ENCODE data around the gene TTC16. TPM values are rescaled to one million over a fixed set of nuclear protein-coding genes. Genes with fewer than 3 reads are reported as not detected.

The TTC16 gene
- total and polyA plus RNA-seq, 2 donors (not counting 1 experiment from before 2014, with no cell fraction given) = under 0.01 TPM; not detected in 1

GRCh38 chr9:127673234-127673633 is 42.6 kb upstream of the TTC16 start:
- no peaks in the 10 kb centered on the region for H4K20me1 ChIP-seq (ENCODE audit: control insufficient read depth, extremely low read depth, insufficient read depth, low read length)
- H3K4me2 ChIP-seq (ENCODE audit: extremely low read depth, insufficient read depth, low read length) = no peak overlapping the region
- H3K27me3 ChIP-seq (ENCODE audit: control insufficient read depth, insufficient read depth, low read length) = no peaks in the 10 kb centered on the region
- peaks cover 14% of the 10 kb centered on the region for H3K36me3 ChIP-seq (ENCODE audit: control insufficient read depth, insufficient read depth, low read length)
- H3K27ac ChIP-seq (ENCODE audit: insufficient read depth, low read length) = no peak overlapping the region
- H3K79me2 ChIP-seq (ENCODE audit: control insufficient read depth, insufficient read depth, low read length) = no peaks in the 10 kb centered on the region
- no peaks in the 10 kb centered on the region for H3K9me3 ChIP-seq (ENCODE audit: control insufficient read depth, insufficient read depth, low read depth, low read length)
- no peak for DNase-seq (ENCODE audit: low read depth in 2 of 2)
- no peak overlapping the region for H2AFZ ChIP-seq (ENCODE audit: low read length)
- no peak overlapping the region for H3K9ac ChIP-seq (ENCODE audit: insufficient read depth, low read length)
- no peak overlapping the region for H3K4me3 ChIP-seq (replicated peaks in 1 of 4; ENCODE audit: control extremely low read depth in 1 of 4, insufficient read depth in 1 of 4, low read depth in 3 of 4, low read length in 4 of 4)
- no peaks in the 10 kb centered on the region for H3K4me1 ChIP-seq (ENCODE audit: control insufficient read depth, extremely low read depth, insufficient read depth, low read length)
- no peak for TF ChIP-seq CTCF (conservative IDR thresholded peaks at IDR 0.05 in 1 of 2, IDR thresholded peaks at IDR 0.05 in 1 of 2; ENCODE audit: low read depth in 1 of 2, low read length in 2 of 2)
- TF ChIP-seq EZH2 (IDR thresholded peaks at IDR 0.05; ENCODE audit: low read length, missing control alignments) = no peak

GRCh38 chr9:127676638-127677037 is 39.2 kb upstream of the TTC16 start:
- H3K27ac ChIP-seq (ENCODE audit: insufficient read depth, low read length) = no peak overlapping the region
- no peaks in the 10 kb centered on the region for H3K4me1 ChIP-seq (ENCODE audit: control insufficient read depth, extremely low read depth, insufficient read depth, low read length)
- H3K36me3 ChIP-seq (ENCODE audit: control insufficient read depth, insufficient read depth, low read length) = peaks cover 25% of the 10 kb centered on the region
- no peaks in the 10 kb centered on the region for H3K27me3 ChIP-seq (ENCODE audit: control insufficient read depth, insufficient read depth, low read length)
- no peak overlapping the region for H3K4me3 ChIP-seq (replicated peaks in 1 of 4; ENCODE audit: control extremely low read depth in 1 of 4, insufficient read depth in 1 of 4, low read depth in 3 of 4, low read length in 4 of 4)
- no peaks in the 10 kb centered on the region for H4K20me1 ChIP-seq (ENCODE audit: control insufficient read depth, extremely low read depth, insufficient read depth, low read length)
- peak in 1 of 2 donors; percentile 23 for DNase-seq (ENCODE audit: low read depth in 2 of 2)
- no peak overlapping the region for H3K9ac ChIP-seq (ENCODE audit: insufficient read depth, low read length)
- no peak overlapping the region for H2AFZ ChIP-seq (ENCODE audit: low read length)
- H3K9me3 ChIP-seq (ENCODE audit: control insufficient read depth, insufficient read depth, low read depth, low read length) = no peaks in the 10 kb centered on the region
- no peak for TF ChIP-seq CTCF (conservative IDR thresholded peaks at IDR 0.05 in 1 of 2, IDR thresholded peaks at IDR 0.05 in 1 of 2; ENCODE audit: low read depth in 1 of 2, low read length in 2 of 2)
- TF ChIP-seq EZH2 (IDR thresholded peaks at IDR 0.05; ENCODE audit: low read length, missing control alignments) = no peak
- no peak overlapping the region for H3K4me2 ChIP-seq (ENCODE audit: extremely low read depth, insufficient read depth, low read length)
- H3K79me2 ChIP-seq (ENCODE audit: control insufficient read depth, insufficient read depth, low read length) = no peaks in the 10 kb centered on the region

GRCh38 chr9:127679506-127679905 is 36.4 kb upstream of the TTC16 start:
- Histone ChIP-seq H3K4me1 (ENCODE audit: control insufficient read depth, extremely low read depth, insufficient read depth, low read length) (no peaks in the 10 kb centered on the region), H3K27me3 (ENCODE audit: control insufficient read depth, insufficient read depth, low read length) (no peaks in the 10 kb centered on the region), H3K79me2 (ENCODE audit: control insufficient read depth, insufficient read depth, low read length) (no peaks in the 10 kb centered on the region), H4K20me1 (ENCODE audit: control insufficient read depth, extremely low read depth, insufficient read depth, low read length) (no peaks in the 10 kb centered on the region), H3K9me3 (ENCODE audit: control insufficient read depth, insufficient read depth, low read depth, low read length) (no peaks in the 10 kb centered on the region), H3K27ac (ENCODE audit: insufficient read depth, low read length) (no peak overlapping the region), H3K36me3 (ENCODE audit: control insufficient read depth, insufficient read depth, low read length) (peaks cover 34% of the 10 kb centered on the region), H2AFZ (ENCODE audit: low read length) (no peak overlapping the region), H3K4me3 (replicated peaks in 1 of 4; ENCODE audit: control extremely low read depth in 1 of 4, insufficient read depth in 1 of 4, low read depth in 3 of 4, low read length in 4 of 4) (no peak overlapping the region), H3K4me2 (ENCODE audit: extremely low read depth, insufficient read depth, low read length) (no peak overlapping the region), H3K9ac (ENCODE audit: insufficient read depth, low read length) (no peak overlapping the region)
- no peak for TF ChIP-seq EZH2 (IDR thresholded peaks at IDR 0.05; ENCODE audit: low read length, missing control alignments)
- no peak for TF ChIP-seq CTCF (conservative IDR thresholded peaks at IDR 0.05 in 1 of 2, IDR thresholded peaks at IDR 0.05 in 1 of 2; ENCODE audit: low read depth in 1 of 2, low read length in 2 of 2)
- DNase-seq (ENCODE audit: low read depth in 2 of 2) = no peak

Measured in fibroblast of lung (primary cell).